ENCODE results near the gene NEXN. TPM values are rescaled to one million over a fixed set of nuclear protein-coding genes. Genes with fewer than 3 reads are reported as not detected.
A peak's percentile ranks its signal among the peaks of the same experiment; 100 is the strongest.

Gene NEXN
- total and polyA plus RNA-seq, 4 donors, result 0.51 to 2.4 (median 1.7) TPM

DNA sequence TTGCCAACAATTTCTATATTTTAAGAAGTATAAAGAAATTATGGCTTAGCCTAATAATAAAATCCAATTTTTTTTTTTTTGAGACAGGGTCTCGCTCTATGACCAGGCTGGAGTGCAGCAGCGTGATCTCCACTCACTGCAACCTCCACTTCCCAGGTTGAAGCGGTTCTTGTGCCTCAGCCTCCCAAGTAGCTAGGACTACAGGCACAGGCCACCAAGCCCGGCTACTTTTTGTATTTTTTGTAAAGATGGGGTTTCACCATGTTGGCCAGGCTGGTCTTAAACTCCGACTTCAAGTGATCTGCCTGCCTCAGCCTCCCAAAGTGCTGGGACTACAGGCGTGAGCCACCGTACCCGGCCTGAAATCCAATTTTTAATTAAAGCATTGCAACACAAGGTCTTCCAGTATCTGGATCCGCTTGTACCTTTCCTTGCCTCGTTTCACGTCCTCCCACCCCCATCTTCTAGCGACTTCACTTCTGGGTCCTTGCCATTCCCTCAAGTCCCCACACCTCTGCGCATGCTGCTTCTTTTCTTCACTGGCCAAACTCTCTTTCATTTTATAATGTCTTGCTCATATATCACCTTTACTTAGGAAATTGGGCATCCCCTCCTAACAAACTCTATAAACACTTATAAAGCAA is 88.1 kb downstream of the NEXN start:
- Histone ChIP-seq H3K27me3 (ENCODE audit: control insufficient read depth in 4 of 4, insufficient read depth in 4 of 4, low read length in 3 of 4) (no peaks in the 10 kb centered on the region), H3K9ac (ENCODE audit: low read depth in 1 of 2, low read length in 2 of 2) (no peak overlapping the region), H3K36me3 (ENCODE audit: control insufficient read depth in 4 of 4, insufficient read depth in 3 of 4, low read depth in 1 of 4, low read length in 3 of 4) (peaks cover 0 to 3% (median 0%) of the 10 kb centered on the region in 4 donors), H3K4me1 (ENCODE audit: control insufficient read depth in 4 of 4, insufficient read depth in 4 of 4, low read length in 3 of 4) (peaks cover 8 to 37% (median 16%) of the 10 kb centered on the region in 4 donors), H3K4me3 (ENCODE audit: low read depth in 1 of 3, low read length in 3 of 3) (peak overlapping the region in 1 of 3 donors; percentile 70), H3K27ac (ENCODE audit: low read depth in 1 of 2, low read length in 2 of 2) (no peak overlapping the region), H3K9me3 (ENCODE audit: control insufficient read depth in 4 of 4, low read length in 3 of 4) (no peaks in the 10 kb centered on the region)
- no peak for DNase-seq (ENCODE audit: low spot score)
- 85% methylated on average over 13 of the region's 13 CpGs for WGBS
- TF ChIP-seq, protein P1, sequence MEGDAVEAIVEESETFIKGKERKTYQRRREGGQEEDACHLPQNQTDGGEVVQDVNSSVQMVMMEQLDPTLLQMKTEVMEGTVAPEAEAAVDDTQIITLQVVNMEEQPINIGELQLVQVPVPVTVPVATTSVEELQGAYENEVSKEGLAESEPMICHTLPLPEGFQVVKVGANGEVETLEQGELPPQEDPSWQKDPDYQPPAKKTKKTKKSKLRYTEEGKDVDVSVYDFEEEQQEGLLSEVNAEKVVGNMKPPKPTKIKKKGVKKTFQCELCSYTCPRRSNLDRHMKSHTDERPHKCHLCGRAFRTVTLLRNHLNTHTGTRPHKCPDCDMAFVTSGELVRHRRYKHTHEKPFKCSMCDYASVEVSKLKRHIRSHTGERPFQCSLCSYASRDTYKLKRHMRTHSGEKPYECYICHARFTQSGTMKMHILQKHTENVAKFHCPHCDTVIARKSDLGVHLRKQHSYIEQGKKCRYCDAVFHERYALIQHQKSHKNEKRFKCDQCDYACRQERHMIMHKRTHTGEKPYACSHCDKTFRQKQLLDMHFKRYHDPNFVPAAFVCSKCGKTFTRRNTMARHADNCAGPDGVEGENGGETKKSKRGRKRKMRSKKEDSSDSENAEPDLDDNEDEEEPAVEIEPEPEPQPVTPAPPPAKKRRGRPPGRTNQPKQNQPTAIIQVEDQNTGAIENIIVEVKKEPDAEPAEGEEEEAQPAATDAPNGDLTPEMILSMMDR (IDR thresholded peaks at IDR 0.05; ENCODE audit: low read depth, low read length, missing input control), result no peak
- TF ChIP-seq RXRA (IDR thresholded peaks at IDR 0.05), result no peak
- TF ChIP-seq, protein P2, sequence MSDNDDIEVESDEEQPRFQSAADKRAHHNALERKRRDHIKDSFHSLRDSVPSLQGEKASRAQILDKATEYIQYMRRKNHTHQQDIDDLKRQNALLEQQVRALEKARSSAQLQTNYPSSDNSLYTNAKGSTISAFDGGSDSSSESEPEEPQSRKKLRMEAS (IDR thresholded peaks at IDR 0.05), result no peak

DNA sequence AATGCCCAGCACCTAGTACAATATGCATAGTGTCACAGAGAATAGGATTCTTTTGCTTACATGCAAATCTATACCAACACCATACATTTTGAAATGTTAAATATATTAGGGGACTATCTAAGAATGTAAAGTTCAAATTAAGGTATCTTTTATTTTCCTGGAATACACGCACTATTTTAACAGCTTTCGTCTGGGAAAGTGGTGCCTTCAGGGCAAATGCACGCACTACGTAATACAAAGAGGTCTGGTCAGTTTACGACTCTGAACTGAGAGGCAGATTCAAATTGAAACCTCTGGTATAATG is 89.5 kb downstream of the NEXN start:
- TF ChIP-seq EGR1 (IDR thresholded peaks at IDR 0.05; ENCODE audit: low read depth in 2 of 2), result no peak
- TF ChIP-seq, protein P1 (IDR thresholded peaks at IDR 0.05; ENCODE audit: low read depth, low read length, missing input control), result no peak
- peak; percentile 36 for TF ChIP-seq SP1 (IDR thresholded peaks at IDR 0.05)
- peak in 1 of 2 donors; percentile 44 for TF ChIP-seq RAD21 (IDR thresholded peaks at IDR 0.05)
- peak; percentile 20 to 43 for TF ChIP-seq HNF4A (conservative IDR thresholded peaks at IDR 0.05)
- TF ChIP-seq YY1 (IDR thresholded peaks at IDR 0.05), result peak; percentile 97
- TF ChIP-seq RXRA (IDR thresholded peaks at IDR 0.05), result peak in 1 of 2 donors; percentile 17
- TF ChIP-seq, protein P2 (IDR thresholded peaks at IDR 0.05), result no peak
- TF ChIP-seq TAF1 (conservative IDR thresholded peaks at IDR 0.05), result peak; percentile 77
- H3K9ac ChIP-seq (ENCODE audit: low read depth in 1 of 2, low read length in 2 of 2), result peak overlapping the region; percentile 100
- under 1% methylated on average over 5 of the region's 5 CpGs for WGBS
- H3K27me3 ChIP-seq (ENCODE audit: control insufficient read depth in 4 of 4, insufficient read depth in 4 of 4, low read length in 3 of 4), result no peaks in the 10 kb centered on the region
- H3K36me3 ChIP-seq (ENCODE audit: control insufficient read depth in 4 of 4, insufficient read depth in 3 of 4, low read depth in 1 of 4, low read length in 3 of 4), result peaks cover 0 to 3% (median 0%) of the 10 kb centered on the region in 4 donors
- no peak for DNase-seq (ENCODE audit: low spot score)
- peak overlapping the region; percentile 98 to 99 for H3K27ac ChIP-seq (ENCODE audit: low read depth in 1 of 2, low read length in 2 of 2)
- no peaks in the 10 kb centered on the region for H3K9me3 ChIP-seq (ENCODE audit: control insufficient read depth in 4 of 4, low read length in 3 of 4)
- peak overlapping the region; percentile 70 to 99 (median 97) for H3K4me3 ChIP-seq (ENCODE audit: low read depth in 1 of 3, low read length in 3 of 3)
- H3K4me1 ChIP-seq (ENCODE audit: control insufficient read depth in 4 of 4, insufficient read depth in 4 of 4, low read length in 3 of 4), result peaks cover 7 to 37% (median 16%) of the 10 kb centered on the region in 4 donors

DNA sequence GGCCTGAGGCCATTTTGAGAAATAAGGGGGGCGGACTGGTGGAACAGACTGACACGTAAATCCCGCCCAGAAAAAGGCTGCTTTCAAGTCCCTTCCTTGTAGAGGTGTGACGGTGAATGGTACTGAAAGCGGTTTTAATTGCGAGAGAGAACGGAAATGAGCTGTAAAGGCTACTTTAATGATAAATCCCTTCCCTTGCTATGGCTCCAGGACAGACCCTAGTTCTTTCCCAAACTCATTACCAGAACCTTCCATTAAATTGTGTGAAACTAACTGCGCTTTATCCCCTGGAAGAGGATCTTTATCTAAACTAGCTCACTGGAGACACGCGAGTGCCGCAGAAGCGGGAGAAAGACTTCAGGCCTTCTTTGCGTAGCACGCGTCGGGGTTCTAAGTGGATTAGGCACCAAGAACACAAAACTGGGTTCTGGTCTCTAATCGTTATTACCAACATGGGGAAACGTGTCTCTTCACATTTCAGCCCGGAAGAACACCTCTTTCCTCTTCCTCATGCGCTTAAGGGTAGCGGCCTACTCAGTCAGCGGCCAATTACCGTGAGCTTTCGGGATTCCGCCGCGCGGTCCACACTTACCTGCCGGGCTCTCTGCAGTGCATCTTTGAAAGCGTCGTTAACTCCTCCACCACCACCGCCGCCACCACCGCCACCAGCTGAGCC is 90.0 kb downstream of the NEXN start:
- H3K9me3 ChIP-seq (ENCODE audit: control insufficient read depth in 4 of 4, low read length in 3 of 4), result no peaks in the 10 kb centered on the region
- peak overlapping the region; percentile 70 to 99 (median 97) for H3K4me3 ChIP-seq (ENCODE audit: low read depth in 1 of 3, low read length in 3 of 3)
- under 1% methylated on average over 34 of the region's 34 CpGs for WGBS
- H3K27me3 ChIP-seq (ENCODE audit: control insufficient read depth in 4 of 4, insufficient read depth in 4 of 4, low read length in 3 of 4), result no peaks in the 10 kb centered on the region
- peaks cover 0 to 3% (median 0%) of the 10 kb centered on the region in 4 donors for H3K36me3 ChIP-seq (ENCODE audit: control insufficient read depth in 4 of 4, insufficient read depth in 3 of 4, low read depth in 1 of 4, low read length in 3 of 4)
- peak; percentile 66 for DNase-seq (ENCODE audit: low spot score)
- H3K4me1 ChIP-seq (ENCODE audit: control insufficient read depth in 4 of 4, insufficient read depth in 4 of 4, low read length in 3 of 4), result peaks cover 7 to 37% (median 16%) of the 10 kb centered on the region in 4 donors
- peak overlapping the region; percentile 100 for H3K9ac ChIP-seq (ENCODE audit: low read depth in 1 of 2, low read length in 2 of 2)
- TF ChIP-seq JUND (IDR thresholded peaks at IDR 0.05), result peak in 1 of 2 donors; percentile 30
- TF ChIP-seq, protein P1 (IDR thresholded peaks at IDR 0.05; ENCODE audit: low read depth, low read length, missing input control), result no peak
- peak in 1 of 2 donors; percentile 28 for TF ChIP-seq RXRA (IDR thresholded peaks at IDR 0.05)
- TF ChIP-seq, protein P3, sequence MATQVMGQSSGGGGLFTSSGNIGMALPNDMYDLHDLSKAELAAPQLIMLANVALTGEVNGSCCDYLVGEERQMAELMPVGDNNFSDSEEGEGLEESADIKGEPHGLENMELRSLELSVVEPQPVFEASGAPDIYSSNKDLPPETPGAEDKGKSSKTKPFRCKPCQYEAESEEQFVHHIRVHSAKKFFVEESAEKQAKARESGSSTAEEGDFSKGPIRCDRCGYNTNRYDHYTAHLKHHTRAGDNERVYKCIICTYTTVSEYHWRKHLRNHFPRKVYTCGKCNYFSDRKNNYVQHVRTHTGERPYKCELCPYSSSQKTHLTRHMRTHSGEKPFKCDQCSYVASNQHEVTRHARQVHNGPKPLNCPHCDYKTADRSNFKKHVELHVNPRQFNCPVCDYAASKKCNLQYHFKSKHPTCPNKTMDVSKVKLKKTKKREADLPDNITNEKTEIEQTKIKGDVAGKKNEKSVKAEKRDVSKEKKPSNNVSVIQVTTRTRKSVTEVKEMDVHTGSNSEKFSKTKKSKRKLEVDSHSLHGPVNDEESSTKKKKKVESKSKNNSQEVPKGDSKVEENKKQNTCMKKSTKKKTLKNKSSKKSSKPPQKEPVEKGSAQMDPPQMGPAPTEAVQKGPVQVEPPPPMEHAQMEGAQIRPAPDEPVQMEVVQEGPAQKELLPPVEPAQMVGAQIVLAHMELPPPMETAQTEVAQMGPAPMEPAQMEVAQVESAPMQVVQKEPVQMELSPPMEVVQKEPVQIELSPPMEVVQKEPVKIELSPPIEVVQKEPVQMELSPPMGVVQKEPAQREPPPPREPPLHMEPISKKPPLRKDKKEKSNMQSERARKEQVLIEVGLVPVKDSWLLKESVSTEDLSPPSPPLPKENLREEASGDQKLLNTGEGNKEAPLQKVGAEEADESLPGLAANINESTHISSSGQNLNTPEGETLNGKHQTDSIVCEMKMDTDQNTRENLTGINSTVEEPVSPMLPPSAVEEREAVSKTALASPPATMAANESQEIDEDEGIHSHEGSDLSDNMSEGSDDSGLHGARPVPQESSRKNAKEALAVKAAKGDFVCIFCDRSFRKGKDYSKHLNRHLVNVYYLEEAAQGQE (IDR thresholded peaks at IDR 0.05), result peak; percentile 64
- TF ChIP-seq RAD21 (IDR thresholded peaks at IDR 0.05), result peak in 1 of 2 donors; percentile 47
- H3K27ac ChIP-seq (ENCODE audit: low read depth in 1 of 2, low read length in 2 of 2), result peak overlapping the region; percentile 98 to 99

Measured in liver (tissue), 9 donors.